NT2/D1 (cell line): ENCODE measurements around the gene GARRE1.

Experiments
- YY1 ChIP-seq: IDR thresholded peaks from 2 replicates; pipeline ENCODE4 v1.6.1; 2011; ENCODE audit not compliant: insufficient read length, insufficient read depth
- ZNF274 ChIP-seq: IDR thresholded peaks from 2 replicates; pipeline ENCODE4 v1.6.1; 2011; ENCODE audit warnings: mild to moderate bottlenecking, low read depth, low read length

GRCh38 chr19:34231439-34231838 is 22.9 kb upstream of the GARRE1 start:
- no peak for TF ChIP-seq YY1
- no peak for TF ChIP-seq ZNF274
